Activated CD8-positive, alpha-beta T cell treated with anti-CD3 and anti-CD28 coated beads for 36 hours (primary cell): ENCODE measurements around the gene SMC1A. TPM values are rescaled to one million over a fixed set of nuclear protein-coding genes. Genes with fewer than 3 reads are reported as not detected.

ENCODE experiments used
- ATAC-seq: fragments of 200-7000 bp; cut with Tn5 transposase; one replicate; pipeline ENCODE4 v1.10.0; 2021; ENCODE audit warnings: mild to moderate bottlenecking, moderate library complexity
- CTCF ChIA-PET: fragments of 350-600 bp; sonication (Branson Sonifier 250); formaldehyde crosslinking; loops from one replicate; lab custom pipeline; 2021; ENCODE audit warnings: antibody characterized with exemption; lab: Charles Lee
- POLR2A ChIA-PET: fragments of 350-600 bp; sonication (Branson Sonifier 250); formaldehyde crosslinking; loops from one replicate; lab custom pipeline; 2021; ENCODE audit warnings: antibody characterized with exemption; lab: Charles Lee
- DNase-seq: peaks from one replicate; pipeline ENCODE4 v3.0.0-alpha.2; 2020
- H3K27ac Mint-ChIP-seq: one replicate; pipeline ENCODE4 v1.8.0; 2021; ENCODE audit warnings: mild to moderate bottlenecking, mixed read lengths
- H3K27me3 Mint-ChIP-seq: one replicate; pipeline ENCODE4 v1.8.0; 2021; ENCODE audit warnings: mixed read lengths
- H3K36me3 Mint-ChIP-seq: one replicate; pipeline ENCODE4 v1.8.0; 2021; ENCODE audit warnings: low read depth, mixed read lengths
- H3K4me1 Mint-ChIP-seq: one replicate; pipeline ENCODE4 v1.8.0; 2021; ENCODE audit warnings: low read depth, mixed read lengths
- H3K4me3 Mint-ChIP-seq: one replicate; pipeline ENCODE4 v1.8.0; 2021; ENCODE audit warnings: mild to moderate bottlenecking, moderate library complexity, mixed read lengths
- H3K9me3 Mint-ChIP-seq: one replicate; pipeline ENCODE4 v1.8.0; 2021; ENCODE audit warnings: mixed read lengths
- CTCF ChIP-seq: fragments of 200-600 bp; IDR thresholded peaks from one replicate; pipeline ENCODE4 v1.8.0; 2022; ENCODE audit warnings: antibody characterized with exemption, mild to moderate bottlenecking
- intact Hi-C: fragments of 100-400 bp; cut with micrococcal nuclease; formaldehyde crosslinking; loops from one replicate; pipeline ENCODE4 v1.10.0; 2022
- total RNA-seq, 2 experiments: library from RNA; stranded (reverse); gene quantifications; one replicate each; pipeline ENCODE4 v1.2.3, GENCODE V29; 2021

The SMC1A gene
- total RNA-seq, 2 experiments from 2014 or later = 151 to 154 TPM

DNA sequence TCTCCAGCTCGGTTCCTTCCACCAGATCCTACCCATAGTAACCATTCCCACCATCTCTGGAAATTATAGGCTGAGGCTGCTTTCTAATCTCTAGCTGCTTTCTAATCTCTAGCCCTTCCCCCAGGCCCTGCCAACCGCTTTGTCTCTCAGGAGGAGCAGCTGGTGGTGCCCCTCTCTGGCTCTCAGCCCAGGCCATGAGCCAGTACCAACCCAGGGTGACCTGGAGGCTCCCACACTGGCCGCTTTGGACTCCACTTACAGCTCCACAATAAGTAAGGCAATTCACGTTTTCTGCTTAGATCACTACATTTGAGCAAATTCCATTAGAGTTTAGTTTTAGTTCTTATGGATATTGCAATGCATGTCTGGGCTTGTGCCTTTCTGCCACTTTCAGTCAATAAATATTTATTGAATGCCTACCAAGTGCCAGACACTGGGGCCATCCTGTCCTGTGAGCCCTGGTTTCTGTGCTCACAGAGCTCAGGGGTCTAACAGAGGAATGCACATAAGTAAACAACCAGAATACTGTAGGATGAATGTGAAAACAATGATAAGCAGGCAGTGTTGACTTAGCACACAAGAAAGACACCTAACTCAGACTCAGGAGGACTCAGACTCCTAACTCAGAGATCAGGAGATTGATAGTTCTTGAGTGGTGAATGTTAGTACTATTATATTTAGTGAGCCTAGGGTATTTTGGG lies 38.9 kb downstream of the SMC1A start:
- DNase-seq = no peak

DNA sequence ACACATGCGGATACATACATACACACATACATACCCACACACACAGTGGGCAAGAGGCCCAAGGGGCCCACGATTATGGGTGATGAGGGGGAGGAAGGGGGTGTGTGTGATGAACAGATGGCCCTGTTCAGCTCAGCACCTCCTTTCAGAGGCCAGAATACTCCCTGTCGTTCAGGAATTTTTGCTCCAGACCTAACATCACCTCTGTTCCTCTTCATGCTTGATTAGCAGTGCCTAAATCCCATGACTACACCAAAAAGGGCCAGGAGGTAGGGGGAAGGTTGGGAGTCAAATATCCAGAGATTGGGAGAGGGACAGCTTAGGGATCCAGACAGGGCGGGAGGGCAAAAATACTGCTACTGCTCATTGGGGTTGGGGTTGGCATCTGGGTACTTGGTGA lies 42.7 kb downstream of the SMC1A start:
- H3K36me3 Mint-ChIP-seq = peaks cover 23% of the 10 kb centered on the region
- H3K9me3 Mint-ChIP-seq = no peaks in the 10 kb centered on the region
- no peak for TF ChIP-seq CTCF
- DNase-seq = no peak
- no peaks in the 10 kb centered on the region for H3K4me1 Mint-ChIP-seq
- no peak overlapping the region for H3K4me3 Mint-ChIP-seq
- ChIA-PET POLR2A (interaction anchor here (1.2 kb wide), 1 partner anchor 33 kb away, joined by 4 read pairs; no protein-coding TSS in a partner anchor), CTCF (no interaction called here)
- intact Hi-C loops = no loop called here
- ATAC-seq = no peak
- H3K27ac Mint-ChIP-seq = no peak overlapping the region
- no peaks in the 10 kb centered on the region for H3K27me3 Mint-ChIP-seq

More for the DNA sequence above, 38.9 kb downstream of the SMC1A start:
- ATAC-seq = no peak
- intact Hi-C loops = no loop called here
- H3K27me3 Mint-ChIP-seq = no peaks in the 10 kb centered on the region
- H3K4me3 Mint-ChIP-seq = no peak overlapping the region
- H3K9me3 Mint-ChIP-seq = no peaks in the 10 kb centered on the region
- H3K27ac Mint-ChIP-seq = peak overlapping the region; percentile 30
- peaks cover 23% of the 10 kb centered on the region for H3K36me3 Mint-ChIP-seq
- CTCF ChIA-PET = interaction anchor here (1.4 kb wide), 1 partner anchor 70 kb away, joined by 6 read pairs; no protein-coding TSS in a partner anchor
- POLR2A ChIA-PET = no interaction called here
- H3K4me1 Mint-ChIP-seq = no peaks in the 10 kb centered on the region
- no peak for TF ChIP-seq CTCF

DNA sequence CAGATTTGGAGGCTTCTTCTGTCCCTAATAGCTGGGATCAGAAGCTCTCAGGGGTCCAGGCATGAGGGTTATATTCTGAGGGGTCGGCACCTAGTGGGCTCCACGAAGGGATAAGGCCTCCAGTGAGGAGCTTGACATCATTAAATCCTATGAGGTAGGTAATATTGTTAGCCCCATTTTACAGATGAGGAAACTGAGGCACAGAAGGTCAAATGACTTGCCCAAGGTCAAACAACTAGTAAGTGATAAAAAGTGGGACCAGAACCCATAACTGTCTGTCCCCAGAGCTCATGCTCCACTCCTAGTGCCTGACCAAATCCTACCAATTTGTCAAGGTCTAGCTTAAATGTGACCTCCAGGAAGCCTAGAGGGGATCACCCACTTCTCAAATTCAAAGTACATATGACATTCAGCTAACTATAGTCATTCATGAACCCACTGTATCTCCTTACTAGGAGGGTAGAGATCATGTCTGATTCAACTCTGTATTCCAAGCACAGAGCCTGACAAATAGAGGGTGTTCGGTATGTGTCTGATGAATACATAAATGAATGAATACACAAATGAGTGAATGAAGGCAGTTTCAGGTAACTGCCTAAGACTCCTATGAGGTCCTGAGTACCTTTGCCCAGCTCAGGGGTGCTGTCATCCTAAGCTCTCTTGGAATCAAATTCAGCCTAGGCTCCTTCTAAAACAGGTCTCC lies 43.3 kb downstream of the SMC1A start:
- no peak for ATAC-seq
- CTCF ChIA-PET = interaction anchor here (1.0 to 1.1 kb wide), 2 partner anchors 66 to 227 kb away, joined by 3 to 4 read pairs; no protein-coding TSS in a partner anchor
- no peak overlapping the region for H3K27ac Mint-ChIP-seq
- H3K4me3 Mint-ChIP-seq = no peak overlapping the region
- H3K9me3 Mint-ChIP-seq = no peaks in the 10 kb centered on the region
- intact Hi-C loops = no loop called here
- DNase-seq = no peak
- no peaks in the 10 kb centered on the region for H3K4me1 Mint-ChIP-seq
- no peaks in the 10 kb centered on the region for H3K27me3 Mint-ChIP-seq
- peaks cover 21% of the 10 kb centered on the region for H3K36me3 Mint-ChIP-seq
- TF ChIP-seq CTCF = no peak
- POLR2A ChIA-PET = interaction anchor here (1.0 to 1.2 kb wide), 3 partner anchors 29 to 62 kb away, joined by 3 to 4 read pairs (median 3); no protein-coding TSS in a partner anchor

DNA sequence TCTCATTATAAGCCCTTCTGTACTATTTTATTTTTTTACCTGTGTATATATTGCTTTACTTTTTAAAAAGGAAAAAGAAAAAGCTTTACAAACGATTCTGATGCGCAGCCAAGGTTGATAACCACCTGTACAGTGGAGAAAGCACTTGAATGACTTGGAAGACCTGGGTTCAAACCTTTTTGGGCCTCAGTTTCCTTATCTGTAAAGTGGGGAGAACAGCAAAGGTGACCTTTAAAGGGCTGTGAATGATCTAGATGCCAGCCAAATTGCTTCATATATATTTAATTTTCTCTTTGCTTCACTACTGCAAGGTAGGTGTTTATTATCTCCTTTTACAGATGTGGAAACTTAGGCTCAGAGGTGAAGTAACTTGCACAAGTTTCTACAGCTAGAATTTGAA lies 45.0 kb downstream of the SMC1A start:
- ChIA-PET POLR2A (no interaction called here), CTCF (interaction anchor here (2.3 kb wide), 1 partner anchor 64 kb away, joined by 6 read pairs; no protein-coding TSS in a partner anchor)
- Mint-ChIP-seq H3K27ac (no peak overlapping the region), H3K9me3 (no peaks in the 10 kb centered on the region), H3K27me3 (no peaks in the 10 kb centered on the region), H3K4me1 (no peaks in the 10 kb centered on the region), H3K36me3 (peaks cover 13% of the 10 kb centered on the region), H3K4me3 (no peak overlapping the region)
- TF ChIP-seq CTCF = no peak
- no peak for DNase-seq
- intact Hi-C loops = no loop called here
- ATAC-seq = no peak
